Breast epithelium (tissue), 4 donors: ENCODE results near the gene FASLG. TPM values are rescaled to one million over a fixed set of nuclear protein-coding genes. Genes with fewer than 3 reads are reported as not detected.

Experiments
- DNase-seq, 2 donors: peaks; one replicate each; pipeline ENCODE4 v3.0.0-alpha.2; 2019; ENCODE audit warnings: low spot score in 2 of 2
- H3K27ac ChIP-seq, 2 donors: fragments of 200-600 bp; sonication (generic) in 1 of 2; one replicate each; pipeline ENCODE4 v1.5.1; 2016 to 2019; ENCODE audit warnings: mild to moderate bottlenecking in 1 of 2
- H3K27me3 ChIP-seq, 2 donors: fragments of 200-600 bp; sonication (generic) in 1 of 2; one replicate each; pipeline versions ENCODE4 v1.5.1 to v1.6.0; 2017 to 2019; ENCODE audit warnings: control low read depth in 1 of 2, mild to moderate bottlenecking in 1 of 2
- H3K36me3 ChIP-seq: fragments of 200-600 bp; one replicate; pipeline ENCODE4 v1.5.1; 2019
- H3K4me1 ChIP-seq, 2 donors: fragments of 200-600 bp; sonication (generic); one replicate each; pipeline ENCODE4 v1.5.1; 2016 to 2019; ENCODE audit warnings: control low read depth in 1 of 2
- H3K4me3 ChIP-seq, 3 donors: fragments of 200-600 bp; sonication (generic); 1 replicate in 2 of 3; 2 replicates in 1 of 3; pipeline ENCODE4 v1.5.1; 2016 to 2019; ENCODE audit warnings: mild to moderate bottlenecking in 3 of 3, moderate library complexity in 2 of 3
- H3K9me3 ChIP-seq, 2 donors: fragments of 200-600 bp; sonication (generic) in 1 of 2; one replicate each; pipeline ENCODE4 v1.5.1; 2016 to 2019; ENCODE audit warnings: control low read depth in 1 of 2
- CTCF ChIP-seq, 3 donors: fragments of 450-650 bp; IDR thresholded peaks; one replicate each; pipeline ENCODE4 v1.5.1; 2016 to 2017; ENCODE audit warnings: antibody characterized with exemption in 3 of 3, mild to moderate bottlenecking in 3 of 3, moderate library complexity in 3 of 3
- POLR2A ChIP-seq: fragments of 450-650 bp; IDR thresholded peaks from one replicate; pipeline ENCODE4 v1.6.1; 2016; ENCODE audit warnings: antibody characterized with exemption, mild to moderate bottlenecking, moderate library complexity
- POLR2AphosphoS5 ChIP-seq, 3 donors: sonication (generic); formaldehyde crosslinking; IDR thresholded peaks; one replicate each; pipeline ENCODE4 v1.6.1; 2017; ENCODE audit warnings: antibody characterized with exemption in 3 of 3
- intact Hi-C: fragments of 100-400 bp; cut with DNase I; formaldehyde crosslinking; loops from one replicate; pipeline ENCODE4 v1.15.1; 2023; ENCODE audit warnings: low total_unique reads
- total RNA-seq, 3 donors: library from RNA; depleted of rRNA; stranded (reverse); fragments of >200 nt; gene quantifications; one replicate each; pipeline ENCODE4 v1.1.0, GENCODE V29; 2016

Gene FASLG
- total RNA-seq, 3 donors from 2014 or later: 0.44 TPM; not detected in 2

- no peak for TF ChIP-seq POLR2AphosphoS5 (IDR thresholded peaks at IDR 0.05)
- no peak for TF ChIP-seq CTCF (IDR thresholded peaks at IDR 0.05)
- TF ChIP-seq POLR2A: no peak
- Histone ChIP-seq H3K27me3 (no peaks in the 10 kb centered on the region), H3K27ac (no peak overlapping the region), H3K36me3 (no peaks in the 10 kb centered on the region), H3K4me1 (no peaks in the 10 kb centered on the region), H3K4me3 (no peak overlapping the region), H3K9me3 (peaks cover 8 to 9% of the 10 kb centered on the region in 2 donors)
- no peak for DNase-seq
- intact Hi-C loops: no loop called here
These were observed 30.5 kb upstream of the FASLG start for GRCh38 chr1:172628401-172628800.

DNA sequence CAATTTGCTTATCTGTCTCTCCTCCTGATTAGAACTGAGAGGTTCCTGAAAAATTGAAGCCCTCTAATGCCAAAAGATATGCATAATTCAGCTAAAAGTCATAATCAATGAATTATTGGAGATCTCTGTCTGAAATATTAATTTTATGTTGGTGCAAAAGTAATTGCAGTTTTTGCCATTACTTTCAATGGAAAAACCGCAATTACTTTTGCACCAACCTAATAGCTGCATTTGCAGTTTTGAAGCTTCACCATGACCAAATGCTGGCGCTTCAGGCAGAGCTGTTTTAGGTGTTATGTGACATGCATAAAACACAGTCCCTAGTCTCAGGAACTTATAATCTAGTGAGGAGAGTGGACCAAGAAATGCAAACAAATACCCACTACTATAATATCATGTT, 29.7 kb upstream of the FASLG start:
- Histone ChIP-seq H3K27me3 (no peaks in the 10 kb centered on the region), H3K9me3 (peaks cover 8 to 9% of the 10 kb centered on the region in 2 donors), H3K27ac (no peak overlapping the region), H3K4me1 (no peaks in the 10 kb centered on the region), H3K36me3 (no peaks in the 10 kb centered on the region), H3K4me3 (no peak overlapping the region)
- no peak for DNase-seq
- TF ChIP-seq CTCF (IDR thresholded peaks at IDR 0.05) (no peak), POLR2AphosphoS5 (IDR thresholded peaks at IDR 0.05) (no peak), POLR2A (no peak)
- intact Hi-C loops: no loop called here

DNA sequence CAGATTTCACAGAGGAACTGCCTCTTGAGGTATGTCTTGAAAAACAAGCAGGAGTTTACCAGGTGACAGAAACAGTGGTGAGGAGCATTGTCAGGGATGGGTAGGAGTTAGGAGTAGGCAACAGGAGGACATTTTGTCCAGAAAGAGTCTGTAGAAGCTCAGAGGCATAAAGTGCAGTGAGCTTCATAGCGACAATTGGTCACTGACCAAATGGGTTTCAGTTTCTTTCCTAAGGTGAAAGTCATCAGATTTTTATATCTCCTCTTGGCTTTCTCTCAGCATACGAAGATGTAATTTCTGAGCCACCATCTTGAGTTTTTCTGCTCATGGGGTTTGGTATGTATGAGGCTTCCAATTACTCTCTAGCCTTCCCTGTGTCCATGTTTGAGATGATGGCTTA, 29.3 kb upstream of the FASLG start:
- no peaks in the 10 kb centered on the region for H3K4me1 ChIP-seq
- intact Hi-C loops: no loop called here
- H3K27me3 ChIP-seq: no peaks in the 10 kb centered on the region
- no peak for DNase-seq
- no peak overlapping the region for H3K4me3 ChIP-seq
- no peak overlapping the region for H3K27ac ChIP-seq
- TF ChIP-seq POLR2A (no peak), CTCF (IDR thresholded peaks at IDR 0.05) (no peak), POLR2AphosphoS5 (IDR thresholded peaks at IDR 0.05) (no peak)
- H3K36me3 ChIP-seq: no peaks in the 10 kb centered on the region
- peaks cover 8 to 9% of the 10 kb centered on the region in 2 donors for H3K9me3 ChIP-seq

DNA sequence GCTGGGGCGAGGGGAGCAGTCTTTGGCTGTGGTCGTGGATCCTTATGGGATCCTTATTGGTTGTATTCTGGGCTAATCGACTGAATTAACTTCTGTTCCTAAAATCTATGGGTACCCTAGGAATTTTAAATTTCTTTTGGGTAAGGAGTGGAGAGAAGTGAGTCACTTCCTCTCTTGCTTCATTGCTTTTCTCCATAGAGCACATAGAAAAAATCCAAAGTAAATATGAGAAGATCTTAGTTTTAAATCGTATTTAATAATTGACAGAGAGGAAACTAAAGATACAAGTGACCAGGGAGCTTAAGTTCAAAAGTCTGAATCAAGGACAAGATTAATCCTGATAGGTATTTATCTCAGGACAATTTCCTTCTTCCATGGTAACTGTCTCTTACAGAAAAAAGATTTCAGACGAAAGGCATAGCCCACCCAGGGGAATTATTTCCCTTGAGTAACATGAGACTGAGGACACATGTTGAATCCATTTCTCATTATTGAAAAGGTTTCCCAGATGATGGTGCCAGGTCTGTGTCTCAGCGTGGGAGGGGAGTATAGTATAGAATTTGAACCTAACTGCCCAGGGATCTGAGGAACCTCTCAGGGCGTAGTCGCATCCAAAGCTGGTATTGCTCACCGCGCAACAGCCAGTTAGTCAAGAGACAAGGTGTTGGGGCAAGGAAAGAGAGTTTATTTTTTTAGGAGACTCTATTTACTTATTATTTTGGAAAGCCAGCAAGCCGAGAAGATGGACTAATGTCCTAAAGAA, 28.7 kb upstream of the FASLG start:
- no peak overlapping the region for H3K4me3 ChIP-seq
- no peak for DNase-seq
- no peaks in the 10 kb centered on the region for H3K36me3 ChIP-seq
- TF ChIP-seq POLR2AphosphoS5 (IDR thresholded peaks at IDR 0.05) (no peak), CTCF (IDR thresholded peaks at IDR 0.05) (no peak), POLR2A (no peak)
- H3K4me1 ChIP-seq: no peaks in the 10 kb centered on the region
- H3K27ac ChIP-seq: no peak overlapping the region
- H3K9me3 ChIP-seq: peaks cover 8 to 9% of the 10 kb centered on the region in 2 donors
- intact Hi-C loops: no loop called here
- H3K27me3 ChIP-seq: no peaks in the 10 kb centered on the region

DNA sequence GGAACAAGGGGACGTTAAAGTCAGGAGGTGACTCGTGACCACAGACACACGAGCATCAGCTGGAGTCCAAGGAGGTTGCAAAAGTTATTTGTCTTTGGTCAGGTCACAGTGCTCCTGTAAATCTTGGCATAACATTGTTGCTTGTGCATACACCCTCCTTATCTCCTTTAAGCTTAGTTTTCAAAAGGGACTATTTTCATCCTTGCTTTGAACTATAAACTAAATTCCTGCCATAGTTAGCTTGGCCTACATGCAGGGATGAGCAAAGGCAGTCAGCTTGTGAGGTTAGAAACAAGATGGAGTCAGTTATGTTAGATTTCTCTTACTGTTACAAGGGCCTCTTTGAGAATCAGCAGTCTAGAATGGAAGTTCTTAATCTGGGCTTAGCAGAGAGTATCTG, 28.0 kb upstream of the FASLG start:
- no peak for DNase-seq
- H3K27me3 ChIP-seq: no peaks in the 10 kb centered on the region
- no peak overlapping the region for H3K27ac ChIP-seq
- no peak overlapping the region for H3K4me3 ChIP-seq
- peaks cover 8 to 9% of the 10 kb centered on the region in 2 donors for H3K9me3 ChIP-seq
- intact Hi-C loops: no loop called here
- no peaks in the 10 kb centered on the region for H3K36me3 ChIP-seq
- H3K4me1 ChIP-seq: no peaks in the 10 kb centered on the region
- no peak for TF ChIP-seq CTCF (IDR thresholded peaks at IDR 0.05)
- TF ChIP-seq POLR2A: no peak
- TF ChIP-seq POLR2AphosphoS5 (IDR thresholded peaks at IDR 0.05): no peak
